GM19099 (cell line): ENCODE data around the gene ATP5PD.

Experiments used
- POLR2A ChIP-seq: IDR thresholded peaks from 3 replicates; pipeline ENCODE4 v1.6.1; 2011; ENCODE audit warnings: low read depth; ENCODE audit not compliant: insufficient read length; ENCODE audit errors: extremely low read depth

ATP5PD gene

GRCh38 chr17:74992223-74992622 lies 54.5 kb downstream of the ATP5PD start:
- no peak for TF ChIP-seq POLR2A

DNA sequence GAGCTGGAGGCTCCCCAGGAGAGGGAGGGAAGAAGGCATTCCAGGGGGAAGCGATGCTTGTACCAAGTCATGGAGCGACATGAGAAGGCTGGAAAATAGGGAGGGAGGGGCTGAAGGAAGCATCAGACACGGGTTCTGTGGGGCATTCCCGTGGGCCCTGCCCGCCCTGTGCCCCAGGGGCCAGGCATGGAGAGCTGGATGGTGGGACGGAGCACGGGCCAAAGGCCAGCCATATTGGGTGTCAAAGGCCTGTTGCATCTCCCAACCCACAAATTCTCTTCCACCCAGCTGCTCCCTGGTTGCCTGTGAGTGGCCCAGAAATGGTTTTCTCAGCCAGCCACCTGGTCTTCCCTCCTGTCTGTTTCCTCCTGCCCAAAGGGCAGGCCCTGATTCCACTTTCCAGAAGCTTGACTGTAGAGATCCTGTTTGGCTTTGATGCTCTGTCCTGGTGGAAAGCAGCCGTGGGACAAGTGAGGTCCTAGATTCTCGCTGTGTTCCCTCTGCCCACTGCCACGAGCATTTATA lies 56.1 kb downstream of the ATP5PD start:
- no peak for TF ChIP-seq POLR2A
